GM21381 (cell line): ENCODE measurements around the gene SDSL.

ENCODE experiments used
- ATAC-seq: cut with Tn5 transposase; IDR thresholded peaks from one replicate; pipeline ENCODE4 v1.9.1; 2021; ENCODE audit warnings: mild to moderate bottlenecking, moderate library complexity; ENCODE audit not compliant: unreplicated experiment

SDSL gene

DNA sequence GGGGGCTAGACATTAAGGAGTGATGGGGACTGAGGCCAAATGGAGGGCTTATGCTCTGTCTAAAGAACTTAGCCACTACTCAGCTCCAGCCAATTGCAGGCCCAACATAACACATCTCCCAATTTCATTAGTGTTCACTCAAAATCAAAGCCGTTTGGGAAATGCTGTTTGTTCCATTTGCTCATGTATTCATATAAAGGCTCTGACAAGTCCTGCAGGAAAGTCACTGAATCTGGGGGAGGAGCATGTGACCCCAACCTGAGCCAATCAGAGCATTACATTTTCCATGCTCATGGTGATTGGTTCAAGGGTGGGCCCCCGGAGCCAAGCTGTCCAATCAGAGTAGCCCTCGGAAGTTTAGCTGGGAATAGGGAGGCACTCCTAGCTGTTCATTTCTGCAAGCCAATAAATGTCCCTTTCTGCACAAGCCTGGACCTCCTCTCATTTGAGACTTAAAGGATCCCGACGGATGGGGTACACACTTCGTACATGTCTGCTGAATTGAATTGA, 20.9 kb downstream of the SDSL start:
- ATAC-seq = no peak

DNA sequence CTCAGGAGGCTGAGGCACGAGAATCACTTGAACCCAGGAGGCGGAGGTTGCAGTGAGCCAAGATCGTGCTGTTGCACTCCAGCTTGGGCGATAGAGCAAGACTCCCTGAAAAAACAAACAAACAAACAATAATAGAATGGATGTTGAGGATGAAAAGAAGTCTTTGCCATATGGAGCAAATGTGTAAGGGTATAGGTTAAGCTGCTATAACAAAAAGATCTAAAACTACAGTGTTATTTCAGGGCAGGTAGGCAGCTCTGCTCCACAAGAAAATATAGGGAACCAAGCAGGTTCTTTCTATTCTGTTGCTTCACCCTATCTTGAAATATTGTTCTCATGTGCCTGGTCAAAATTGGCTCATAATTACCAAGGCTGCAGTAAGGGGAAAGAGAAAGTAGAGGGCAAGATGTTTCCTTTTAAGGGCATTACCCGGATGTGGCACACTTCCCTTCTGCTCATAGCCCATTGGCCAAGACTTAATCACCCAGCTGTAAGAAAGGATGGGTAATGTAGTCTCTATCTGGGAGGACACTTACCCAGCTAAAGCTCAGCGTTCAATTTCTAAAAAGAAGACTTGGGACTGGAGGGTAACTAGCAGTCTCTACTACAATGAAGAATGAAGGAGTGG, 23.5 kb downstream of the SDSL start:
- no peak for ATAC-seq

DNA sequence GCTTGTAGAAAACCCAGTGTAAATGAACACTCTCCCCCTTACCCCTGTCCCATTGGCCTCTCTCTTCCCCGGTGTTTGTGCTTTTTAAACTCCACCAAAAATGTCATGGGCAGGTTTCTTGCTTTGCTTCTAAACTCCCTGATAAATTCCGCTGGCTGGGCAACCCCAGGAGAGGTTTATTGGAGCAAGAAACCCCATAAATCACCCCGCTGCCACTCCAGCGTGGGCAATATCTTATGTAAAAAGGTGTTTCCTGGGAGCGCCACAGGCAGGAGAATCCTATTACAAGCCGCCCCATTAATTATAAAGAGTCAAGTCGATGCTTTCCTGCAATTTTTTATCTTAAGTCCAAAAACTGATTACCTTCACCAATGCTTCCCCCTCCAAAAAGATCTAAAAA, 26.7 kb downstream of the SDSL start:
- ATAC-seq = no peak

DNA sequence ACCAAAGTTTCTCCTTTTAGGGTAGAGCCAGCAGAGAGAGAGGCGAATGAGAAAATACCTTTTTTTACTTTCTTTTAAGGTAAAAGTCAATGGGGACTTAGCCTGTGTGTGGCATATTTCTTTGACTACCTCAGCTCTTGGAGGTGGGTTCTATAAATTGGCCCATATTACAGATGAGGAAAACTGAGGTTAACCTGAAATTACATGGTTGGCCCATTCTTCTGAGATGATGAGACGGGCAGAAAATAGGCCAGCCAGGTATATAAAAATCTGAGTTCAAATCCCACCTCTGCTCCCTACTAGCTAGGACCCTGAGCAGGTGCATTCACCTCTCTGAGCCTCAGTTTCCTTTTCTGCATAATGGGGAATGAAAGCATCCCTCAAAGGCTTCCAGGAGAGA, 27.1 kb downstream of the SDSL start:
- ATAC-seq = no peak

DNA sequence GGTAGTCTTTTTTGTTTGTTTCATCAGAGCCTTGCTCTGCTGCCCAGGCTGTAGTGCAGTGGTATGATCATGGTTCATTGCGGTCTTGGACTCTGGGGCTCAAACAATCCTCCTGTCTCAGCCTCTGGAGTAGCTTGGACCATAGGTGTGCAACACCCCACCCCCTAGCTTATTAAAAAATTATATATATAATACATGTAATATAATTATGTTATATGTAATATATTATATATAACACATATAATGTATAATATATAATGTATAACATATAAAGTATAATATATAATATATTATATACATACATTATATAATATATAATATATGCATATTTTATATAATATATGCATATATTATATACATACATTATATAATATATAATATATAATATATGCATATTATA, 27.7 kb downstream of the SDSL start:
- no peak for ATAC-seq

DNA sequence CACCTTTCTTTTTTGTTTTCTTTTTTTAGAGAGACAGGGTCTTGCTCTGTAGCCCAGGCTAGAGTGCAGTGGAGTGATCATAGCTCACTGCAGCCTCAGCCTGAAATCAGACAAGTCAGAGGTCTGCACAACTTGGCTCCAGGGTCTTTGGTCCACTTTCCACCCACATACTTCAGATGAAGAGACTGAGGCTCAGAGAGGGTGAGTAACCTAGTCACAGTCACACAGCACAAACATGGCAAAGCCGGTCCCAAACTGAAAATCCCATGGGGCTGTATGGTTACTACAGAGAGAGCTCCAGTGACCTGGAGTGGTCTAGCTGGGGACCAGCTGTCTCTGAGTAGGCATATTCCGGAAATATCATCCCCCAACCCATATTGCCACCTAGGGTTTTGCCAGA, 30.3 kb downstream of the SDSL start:
- no peak for ATAC-seq

DNA sequence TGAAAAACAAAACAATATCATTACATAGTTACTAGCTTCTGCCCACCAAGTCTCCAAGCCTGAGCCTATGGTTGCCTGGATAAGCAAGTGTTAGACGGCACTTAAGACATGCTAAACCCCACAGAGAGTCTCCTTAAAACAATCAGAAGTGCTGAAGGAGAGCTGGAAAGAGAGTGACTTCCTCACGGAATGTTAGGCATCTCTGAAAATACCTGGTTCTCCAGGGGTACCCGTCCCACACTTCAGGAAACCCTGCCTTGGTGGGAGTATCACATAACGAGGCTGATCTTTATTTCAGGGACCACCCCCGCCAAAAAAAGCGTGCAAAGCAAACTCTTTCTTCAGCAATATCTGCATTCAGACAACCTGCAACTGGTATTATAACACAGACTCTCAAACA, 31.1 kb downstream of the SDSL start:
- no peak for ATAC-seq

DNA sequence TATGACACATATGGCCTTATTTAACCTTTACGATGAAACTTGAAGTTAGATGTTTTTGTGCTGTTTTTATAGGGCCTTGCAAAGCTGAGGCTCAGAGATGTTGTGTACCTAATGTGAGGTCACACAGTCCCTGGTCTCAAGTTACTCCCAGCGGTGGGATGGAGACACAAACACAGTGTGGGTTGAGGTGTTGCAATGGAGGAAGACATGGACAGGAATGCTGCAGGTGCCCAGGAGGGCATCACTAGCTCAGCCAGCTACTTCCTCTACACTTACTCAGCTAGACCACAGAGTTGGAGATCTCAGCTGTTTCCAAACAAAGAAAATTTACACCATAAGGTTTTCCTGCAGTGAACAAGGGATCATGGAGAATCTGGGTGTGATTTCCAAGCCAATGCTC, 34.0 kb downstream of the SDSL start:
- no peak for ATAC-seq

DNA sequence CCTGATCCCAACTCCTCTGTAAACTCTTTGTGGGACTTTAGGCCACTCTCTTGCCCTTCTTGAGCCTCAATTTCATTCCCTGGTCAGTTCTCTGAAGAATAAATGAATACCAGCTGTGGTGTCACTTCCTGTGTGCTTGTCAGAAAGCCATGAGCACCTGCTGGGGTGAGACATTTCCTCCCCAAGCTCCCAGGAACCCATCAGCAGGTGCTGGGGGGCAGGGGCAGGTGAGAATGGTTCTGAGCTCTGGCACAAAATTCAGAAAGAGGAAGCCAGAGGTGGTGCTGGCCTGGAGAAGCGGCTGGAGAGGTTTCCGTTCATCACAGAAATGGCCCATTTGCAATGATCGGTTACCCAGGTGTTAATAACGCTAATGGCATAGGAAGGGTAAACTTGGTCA, 34.6 kb downstream of the SDSL start:
- ATAC-seq = no peak

DNA sequence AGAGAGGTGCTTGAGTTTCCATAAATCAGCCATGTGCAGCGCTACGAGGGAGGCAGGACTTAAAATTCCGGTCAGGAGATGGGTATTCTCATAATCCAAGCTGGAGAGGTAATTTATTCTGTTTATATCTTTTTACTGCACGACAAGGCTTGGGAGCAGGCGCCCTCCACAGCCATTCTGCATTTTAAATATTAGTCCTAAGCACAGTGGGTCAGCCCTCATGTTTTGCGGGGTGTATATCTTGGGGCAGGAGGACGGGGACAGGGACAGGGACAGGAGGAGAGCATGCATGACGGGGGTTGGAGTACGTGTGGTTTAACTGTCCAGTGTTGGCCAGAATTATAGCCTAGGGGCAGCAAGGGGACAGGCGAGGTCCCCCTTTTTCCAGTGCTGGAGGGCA, 35.0 kb downstream of the SDSL start:
- ATAC-seq = no peak

DNA sequence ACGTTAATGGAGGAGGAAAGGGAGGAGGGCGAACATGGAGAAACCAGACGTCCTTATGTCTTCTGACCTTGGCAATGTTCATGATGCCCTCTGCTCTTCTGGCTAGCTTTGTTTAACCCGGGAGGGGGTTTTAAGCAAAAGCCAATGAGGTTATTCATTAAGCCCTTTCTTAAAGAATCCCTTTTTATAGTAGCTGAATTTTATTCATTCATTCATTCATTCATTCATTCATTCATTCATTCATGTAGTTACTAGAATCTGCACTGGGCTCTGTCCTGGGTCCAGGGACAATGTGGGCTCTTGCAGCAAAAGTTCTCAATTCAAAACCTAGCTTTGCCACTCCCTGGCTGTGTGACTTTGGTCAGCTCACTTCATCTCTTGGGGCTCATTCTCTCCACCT, 35.5 kb downstream of the SDSL start:
- no peak for ATAC-seq

DNA sequence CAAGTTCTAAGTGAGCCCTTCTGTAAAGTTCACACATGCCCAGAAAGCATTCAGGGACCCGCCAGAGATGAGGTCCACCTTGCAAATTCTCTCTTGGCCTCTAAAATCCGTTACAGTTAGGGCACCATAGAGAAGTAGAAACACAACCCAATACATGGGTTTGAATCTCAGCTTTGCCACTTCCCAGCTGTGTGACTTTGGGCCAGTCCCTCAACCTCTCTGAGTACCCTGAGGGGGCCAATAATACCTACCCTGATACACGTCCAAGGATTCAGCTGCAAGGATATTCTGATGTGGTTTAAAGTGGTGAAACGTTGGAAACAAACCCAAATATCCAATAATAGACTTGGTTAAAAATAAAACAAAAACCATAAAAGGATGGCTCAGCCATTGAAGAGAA, 37.8 kb downstream of the SDSL start:
- ATAC-seq = no peak

DNA sequence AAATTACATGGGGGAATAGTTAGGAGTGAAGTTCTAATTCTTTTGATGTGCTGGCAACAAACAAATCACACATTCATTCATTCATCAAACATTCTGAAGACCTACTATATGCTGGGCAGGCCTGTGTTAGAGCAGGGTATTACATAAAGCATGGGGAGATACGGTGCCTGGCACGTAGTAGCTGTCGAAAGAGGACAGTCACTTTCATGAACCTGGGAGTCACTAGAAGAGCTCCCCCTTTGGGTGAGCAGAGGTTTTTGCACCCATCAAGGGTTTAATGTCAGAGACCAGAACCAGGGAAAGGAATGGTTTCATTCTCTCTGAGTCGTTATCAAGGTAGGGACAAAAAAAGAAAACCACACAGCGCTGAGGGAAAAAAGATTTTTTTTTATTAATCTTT, 39.5 kb downstream of the SDSL start:
- no peak for ATAC-seq

DNA sequence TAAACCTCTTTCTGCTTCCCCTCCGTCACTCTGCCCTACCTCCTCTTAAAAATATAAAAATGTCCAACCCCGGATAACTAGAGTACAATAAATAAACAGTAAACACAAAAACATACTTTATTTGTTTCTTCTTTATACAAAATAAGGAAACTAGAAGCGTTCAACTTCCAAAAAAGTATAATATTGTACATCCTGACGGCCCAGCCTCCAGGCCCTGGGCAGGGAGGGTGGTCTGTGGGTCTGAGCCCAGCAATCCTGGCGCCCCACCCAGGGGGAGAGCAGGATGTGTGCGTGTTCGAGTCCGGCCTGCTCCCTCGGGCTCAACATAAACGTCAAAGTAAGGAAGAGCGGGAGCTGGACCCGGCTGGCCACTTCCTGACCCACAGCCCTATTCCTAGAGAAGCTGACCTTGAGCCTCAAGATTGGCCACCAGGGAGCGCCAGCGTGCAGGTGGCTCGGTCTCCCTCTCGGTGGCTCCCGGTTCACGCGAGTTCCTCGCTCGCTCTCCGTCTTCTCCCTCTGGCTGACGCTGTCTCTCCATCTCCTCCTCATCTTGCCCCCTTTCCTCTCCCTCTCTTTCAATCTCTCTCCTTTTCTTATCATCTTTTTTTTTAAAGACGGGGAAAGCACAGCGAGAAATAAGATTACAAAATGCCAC, 40.1 kb downstream of the SDSL start:
- ATAC-seq = no peak

DNA sequence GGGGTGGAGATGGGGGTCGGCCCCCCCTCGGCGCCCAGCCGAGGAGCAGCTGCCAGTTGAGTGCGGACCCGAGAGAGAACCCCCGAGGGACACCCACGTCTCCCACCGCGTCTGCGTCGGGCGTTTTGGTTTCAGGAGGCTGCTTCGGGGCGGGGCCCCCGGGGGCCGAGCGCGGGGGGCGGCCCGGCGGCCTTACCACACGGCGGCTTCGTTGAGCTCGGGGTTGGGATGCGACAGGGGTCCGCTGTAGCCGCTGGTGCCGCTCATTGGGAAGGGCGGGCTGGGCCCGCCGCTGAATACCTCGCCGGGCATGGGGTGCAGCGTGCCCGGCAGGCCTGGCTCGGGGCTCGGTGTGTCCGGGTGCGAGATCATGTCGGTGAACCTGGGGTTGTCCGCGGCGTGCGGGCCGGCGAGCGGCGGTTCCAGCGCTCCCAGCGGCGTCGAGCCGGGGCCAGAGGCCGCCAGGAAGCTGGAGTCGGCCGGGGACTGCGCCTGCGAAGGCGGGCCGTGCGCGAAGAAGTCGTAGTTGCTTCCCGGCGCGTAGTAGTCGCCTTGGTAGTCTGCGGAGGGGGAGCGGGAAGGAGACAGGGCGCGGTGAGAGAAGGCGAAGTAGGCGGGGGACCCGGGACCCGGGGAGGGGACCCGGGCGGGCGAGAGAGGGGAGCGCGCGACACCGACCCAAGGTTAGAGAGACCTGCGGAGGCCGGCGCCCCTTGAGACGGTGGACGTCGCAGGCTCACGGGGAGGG, 41.0 kb downstream of the SDSL start:
- no peak for ATAC-seq

DNA sequence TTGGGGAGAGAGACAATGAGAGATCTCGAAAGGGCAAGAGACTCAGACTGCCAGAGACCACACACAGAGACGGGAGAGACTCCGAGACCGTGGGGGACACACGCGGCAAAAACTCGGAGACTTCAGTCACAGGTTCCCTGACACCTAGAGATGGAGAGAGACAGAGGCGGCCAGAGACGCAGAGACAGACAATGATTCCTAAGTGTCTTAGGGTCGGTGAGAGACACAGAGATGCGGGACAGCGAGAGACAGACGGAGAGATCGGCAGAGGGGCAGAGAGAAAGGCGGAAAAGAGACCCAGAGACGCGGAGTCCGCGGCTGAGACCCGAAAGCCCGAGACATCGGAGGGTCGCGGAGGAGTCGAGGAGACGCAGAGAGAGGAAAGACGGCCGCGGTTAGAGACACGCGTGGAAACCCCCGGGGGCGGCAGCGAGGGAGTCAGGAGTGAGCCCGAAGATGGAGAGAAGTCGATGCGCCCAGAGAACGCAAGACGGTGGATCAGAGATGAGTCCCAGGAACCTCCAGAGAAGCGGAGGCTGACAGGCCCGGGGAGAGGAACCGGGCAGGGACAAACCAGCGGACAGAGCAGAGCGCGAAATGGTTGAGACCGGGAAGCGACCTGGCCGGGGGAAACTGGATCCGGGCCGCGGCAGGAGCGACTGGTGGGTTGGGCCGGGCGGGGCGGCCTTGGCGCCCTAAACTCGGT, 41.7 kb downstream of the SDSL start:
- no peak for ATAC-seq

DNA sequence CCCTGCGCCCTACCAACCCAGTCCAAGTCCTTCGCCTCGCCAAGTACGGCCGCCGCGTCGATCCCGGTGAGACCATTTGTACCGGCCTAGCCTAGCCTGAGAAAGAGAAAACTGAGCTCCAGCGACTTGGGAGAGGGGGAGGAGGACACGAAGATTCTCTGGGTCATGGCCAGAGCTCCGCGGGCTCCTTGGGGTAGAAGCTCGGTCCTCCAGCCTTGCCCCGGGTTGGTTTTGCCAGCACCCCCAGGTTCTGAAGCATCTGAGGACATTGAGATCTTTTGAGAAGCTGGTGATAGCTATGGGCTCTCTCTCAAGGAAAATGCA, 42.2 kb downstream of the SDSL start:
- ATAC-seq = no peak

DNA sequence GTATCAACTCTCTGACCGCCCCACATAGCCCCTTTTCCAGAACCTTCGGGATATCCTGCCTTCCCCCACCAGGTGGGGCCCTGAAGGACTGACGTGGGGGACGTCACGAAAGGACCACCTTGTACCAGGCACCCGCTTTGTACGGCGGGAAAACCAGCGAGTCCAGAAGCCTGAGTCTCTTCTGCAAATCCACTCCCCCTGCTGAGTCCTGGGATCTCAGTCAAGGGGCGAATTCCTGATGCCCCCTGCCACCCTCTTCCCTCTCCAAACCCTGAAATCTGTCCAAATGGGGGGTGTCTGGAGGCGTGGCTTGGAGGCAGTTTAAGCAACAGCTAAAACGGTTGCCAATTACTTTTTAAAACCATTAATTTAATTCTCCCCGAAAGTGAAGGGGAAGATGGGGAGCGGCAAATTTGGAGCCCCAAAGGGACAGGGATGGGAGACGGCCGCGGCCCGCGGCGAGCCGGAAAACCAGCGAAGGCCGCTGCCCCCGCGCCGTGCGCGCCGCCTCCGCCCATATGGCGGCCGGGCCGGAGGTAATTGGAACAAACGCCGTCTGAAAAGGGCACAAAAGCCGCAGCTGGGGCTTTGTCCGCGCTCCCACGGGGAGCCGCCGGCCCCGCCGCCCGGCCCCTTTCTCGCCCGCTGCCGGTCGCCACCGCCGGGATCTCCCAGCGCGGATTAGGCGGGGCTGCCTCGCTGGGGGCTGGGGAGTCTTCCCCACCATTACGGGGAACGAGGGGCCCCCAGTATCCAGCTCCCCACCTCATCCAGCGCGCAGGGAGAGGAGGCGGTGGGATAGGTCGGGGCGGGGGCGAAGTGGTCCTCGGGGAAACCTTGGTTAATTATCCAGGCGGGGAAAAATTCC, 42.9 kb downstream of the SDSL start:
- no peak for ATAC-seq

DNA sequence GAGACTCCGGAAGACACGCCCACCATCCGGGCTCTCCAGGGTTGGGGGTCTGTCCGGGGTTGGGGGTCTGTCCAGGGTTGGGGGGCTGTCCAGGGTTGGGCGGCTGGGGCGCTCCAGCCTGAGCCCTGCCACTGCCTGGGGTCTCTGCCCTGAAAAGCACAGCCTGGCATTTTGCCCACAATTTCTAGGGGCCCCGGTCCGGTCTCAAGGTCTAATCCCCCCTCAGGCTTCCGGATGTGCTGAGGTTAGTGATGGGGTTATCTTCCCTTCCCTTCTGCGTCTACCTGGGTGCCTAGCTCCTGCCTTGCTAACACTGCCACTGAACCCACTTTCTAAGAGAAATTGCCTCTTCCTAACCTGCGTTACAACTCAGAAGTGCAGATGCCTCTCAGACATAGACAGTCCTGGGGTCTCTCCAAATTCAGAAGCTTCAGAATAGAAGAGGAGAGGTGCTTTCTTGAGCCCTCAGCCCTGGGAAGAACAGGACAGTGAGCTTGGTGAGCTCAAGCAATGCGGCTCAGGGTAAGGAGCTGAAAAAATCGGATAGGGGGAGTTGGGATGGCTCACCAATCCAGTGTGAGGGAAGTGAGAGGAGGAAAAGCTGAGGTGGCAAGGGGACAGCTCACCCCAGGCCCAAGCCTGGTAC, 43.8 kb downstream of the SDSL start:
- no peak for ATAC-seq

DNA sequence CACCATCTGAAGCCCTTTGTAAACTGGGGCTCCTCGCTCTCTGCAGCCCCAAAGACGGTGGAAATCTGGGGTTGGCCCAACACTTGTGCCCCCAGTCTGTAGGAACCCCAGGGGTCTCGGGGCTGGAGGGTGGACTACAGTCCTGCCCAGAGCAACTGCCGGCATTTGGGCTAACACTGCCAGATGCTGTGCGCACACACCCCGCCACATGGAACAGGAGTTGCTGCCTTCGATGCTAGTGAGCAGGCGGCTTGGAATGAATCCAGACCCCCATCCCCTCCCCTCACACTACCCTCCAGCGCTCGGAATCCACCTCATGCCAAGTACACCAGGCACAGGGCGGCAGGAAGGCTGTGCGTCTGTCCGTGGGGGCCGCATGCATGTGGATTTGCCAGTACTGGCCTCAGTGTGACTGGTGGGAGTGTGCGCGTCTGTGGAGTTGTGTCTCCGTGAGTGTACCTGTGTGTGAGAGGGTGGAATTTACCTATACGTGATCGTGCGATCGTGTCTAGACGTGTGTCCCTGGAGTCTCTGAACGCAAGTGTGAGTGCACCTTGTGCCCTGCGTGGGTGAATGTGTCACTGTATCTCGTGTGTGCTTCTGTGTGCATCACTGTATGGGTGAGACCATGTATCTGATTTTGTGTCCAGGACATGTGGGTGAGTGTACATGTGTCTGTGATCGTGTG, 44.4 kb downstream of the SDSL start:
- ATAC-seq = no peak
